Prostate gland (tissue), 2 donors: ENCODE measurements around the gene SRRM4. TPM values are rescaled to one million over a fixed set of nuclear protein-coding genes. Genes with fewer than 3 reads are reported as not detected.

Source experiments
- DNase-seq: peaks from one replicate; pipeline ENCODE4 v3.0.0-alpha.2; 2019; ENCODE audit warnings: low spot score
- H3K27ac ChIP-seq, 2 donors: fragments of 200-600 bp; sonication (generic); 2 replicates each; pipeline ENCODE4 v1.5.1; 2017 to 2019
- H3K27me3 ChIP-seq: fragments of 200-600 bp; sonication (generic); replicated peaks from 2 replicates; pipeline ENCODE4 v1.5.1; 2019; ENCODE audit not compliant: insufficient read depth
- H3K36me3 ChIP-seq, 2 donors: fragments of 200-600 bp; sonication (generic); 1 replicate in 1 of 2; 2 replicates in 1 of 2; pipeline versions ENCODE4 v1.5.1 to v1.8.1; 2017 to 2019
- H3K4me1 ChIP-seq: fragments of 200-600 bp; sonication (generic); replicated peaks from 2 replicates; pipeline ENCODE4 v1.5.1; 2019
- H3K4me3 ChIP-seq, 2 donors: fragments of 200-600 bp; sonication (generic); 2 replicates each; pipeline ENCODE4 v1.5.1; 2017 to 2019
- H3K9me3 ChIP-seq: fragments of 200-600 bp; sonication (generic); 2 replicates; pipeline ENCODE4 v1.5.1; 2017
- POLR2A ChIP-seq: fragments of 450-650 bp; IDR thresholded peaks from one replicate; pipeline ENCODE4 v1.6.1; 2016; ENCODE audit warnings: antibody characterized with exemption, mild to moderate bottlenecking
- POLR2AphosphoS5 ChIP-seq: sonication (generic); formaldehyde crosslinking; IDR thresholded peaks from one replicate; pipeline ENCODE4 v1.6.1; 2017; ENCODE audit warnings: antibody characterized with exemption
- WGBS: methylation state at CpG from one replicate; pipeline ENCODE4 v1.1.5; 2018; 5-methylcytosine and 5-hydroxymethylcytosine counted together
- intact Hi-C: fragments of 100-400 bp; cut with DNase I; formaldehyde crosslinking; loops from one replicate; pipeline ENCODE4 v1.14.2; 2022
- total RNA-seq, 2 donors: library from RNA; depleted of rRNA; stranded (reverse); fragments of >200 nt; gene quantifications; one replicate each; pipeline ENCODE4 v1.1.0, GENCODE V29; 2016
- TF ChIP-seq, protein P1 (sequence below), 4 experiments: fragments of 200-600 bp in 2 of 4; fragments of 450-650 bp in 2 of 4; sonication (generic) in 2 of 4; IDR thresholded peaks; 1 replicate in 3 of 4; 2 replicates in 1 of 4; pipeline ENCODE4 v1.5.1; 2016 to 2019; ENCODE audit warnings: antibody characterized with exemption in 4 of 4, mild to moderate bottlenecking in 2 of 4, moderate library complexity in 2 of 4

SRRM4 gene
- total RNA-seq, 2 donors from 2014 or later, result 0.05 to 0.11 TPM

DNA sequence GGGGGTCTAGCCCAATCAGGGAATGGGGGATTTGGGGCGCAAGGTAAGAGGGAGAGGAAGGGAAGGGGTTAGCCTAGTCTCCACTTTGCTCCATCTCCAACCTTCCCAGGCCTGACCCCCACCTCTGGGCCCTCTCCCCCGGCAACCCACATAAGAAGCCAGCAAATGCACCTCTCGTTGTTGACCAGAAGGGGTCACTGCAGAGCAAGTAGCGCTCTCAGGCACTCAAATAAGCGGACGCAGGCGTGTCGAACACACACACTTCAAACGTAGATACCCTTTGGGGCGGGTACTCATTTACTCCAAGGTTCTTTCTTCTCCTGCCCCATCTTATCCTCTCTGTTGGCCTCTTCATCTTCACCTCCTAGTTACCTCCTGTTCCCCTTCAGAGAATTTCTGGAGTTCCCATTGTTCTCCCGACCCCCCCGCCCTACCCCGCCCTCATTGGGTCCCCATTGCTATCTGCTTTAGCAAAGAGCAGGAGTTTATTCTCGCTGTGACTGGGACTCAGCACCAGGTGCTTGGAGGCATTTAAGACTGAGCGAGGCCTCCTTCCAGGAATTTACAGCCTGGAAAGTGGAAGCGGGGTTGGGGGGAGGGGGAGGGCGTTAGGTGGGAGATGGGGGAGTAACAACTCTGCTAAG lies 1.5 kb upstream of the SRRM4 start:
- TF ChIP-seq, protein P1, sequence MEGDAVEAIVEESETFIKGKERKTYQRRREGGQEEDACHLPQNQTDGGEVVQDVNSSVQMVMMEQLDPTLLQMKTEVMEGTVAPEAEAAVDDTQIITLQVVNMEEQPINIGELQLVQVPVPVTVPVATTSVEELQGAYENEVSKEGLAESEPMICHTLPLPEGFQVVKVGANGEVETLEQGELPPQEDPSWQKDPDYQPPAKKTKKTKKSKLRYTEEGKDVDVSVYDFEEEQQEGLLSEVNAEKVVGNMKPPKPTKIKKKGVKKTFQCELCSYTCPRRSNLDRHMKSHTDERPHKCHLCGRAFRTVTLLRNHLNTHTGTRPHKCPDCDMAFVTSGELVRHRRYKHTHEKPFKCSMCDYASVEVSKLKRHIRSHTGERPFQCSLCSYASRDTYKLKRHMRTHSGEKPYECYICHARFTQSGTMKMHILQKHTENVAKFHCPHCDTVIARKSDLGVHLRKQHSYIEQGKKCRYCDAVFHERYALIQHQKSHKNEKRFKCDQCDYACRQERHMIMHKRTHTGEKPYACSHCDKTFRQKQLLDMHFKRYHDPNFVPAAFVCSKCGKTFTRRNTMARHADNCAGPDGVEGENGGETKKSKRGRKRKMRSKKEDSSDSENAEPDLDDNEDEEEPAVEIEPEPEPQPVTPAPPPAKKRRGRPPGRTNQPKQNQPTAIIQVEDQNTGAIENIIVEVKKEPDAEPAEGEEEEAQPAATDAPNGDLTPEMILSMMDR (IDR thresholded peaks at IDR 0.05), result peak in 3 of 4 experiments; percentile 45 to 66 (median 55)
- TF ChIP-seq POLR2AphosphoS5, result no peak
- peak; percentile 16 for DNase-seq
- H3K4me3 ChIP-seq, result no peak overlapping the region

DNA sequence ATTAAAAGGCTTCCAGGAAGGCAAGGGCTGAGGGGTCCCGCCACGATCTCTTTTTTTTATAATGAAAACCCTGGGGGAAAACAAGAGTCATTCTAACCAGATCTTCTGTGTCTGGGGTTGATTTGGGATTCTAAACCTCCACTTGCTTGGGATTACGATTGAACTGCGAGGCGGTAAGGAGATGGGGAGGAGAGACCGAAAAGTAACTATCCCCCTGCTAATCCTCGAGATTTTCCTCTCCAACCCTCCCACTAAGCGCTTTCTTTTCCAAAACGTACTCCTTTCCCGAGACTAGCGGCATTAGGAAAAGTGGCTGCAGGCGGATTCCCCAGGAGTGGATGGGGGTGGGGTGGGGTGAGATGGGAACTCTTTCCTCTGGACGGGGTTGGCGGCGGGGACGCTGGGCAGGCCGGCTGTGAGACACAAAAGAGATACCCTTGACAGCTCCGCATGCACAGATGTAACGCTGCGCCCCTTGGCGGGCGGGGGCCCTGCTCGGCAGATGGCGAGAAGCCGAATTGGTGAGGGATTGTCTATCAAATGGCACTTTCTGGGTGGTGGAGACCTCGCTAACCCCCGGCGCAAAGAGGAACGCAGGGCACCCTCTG lies 830 bp upstream of the SRRM4 start:
- no peak overlapping the region for H3K27ac ChIP-seq
- H3K9me3 ChIP-seq, result no peaks in the 10 kb centered on the region
- under 1% methylated on average over 29 of the region's 29 CpGs for WGBS
- intact Hi-C loops, result loop anchor here (10.0 kb wide), 1 partner anchor 434 kb away; no protein-coding TSS in a partner anchor
- H3K27me3 ChIP-seq, result peaks cover 14% of the 10 kb centered on the region
- no peak for DNase-seq
- no peaks in the 10 kb centered on the region for H3K36me3 ChIP-seq
- H3K4me3 ChIP-seq, result no peak overlapping the region
- H3K4me1 ChIP-seq, result no peaks in the 10 kb centered on the region
- no peak for TF ChIP-seq POLR2AphosphoS5
- TF ChIP-seq, protein P1 (IDR thresholded peaks at IDR 0.05), result no peak

More for the DNA sequence above, 1.5 kb upstream of the SRRM4 start:
- WGBS, result 3% methylated on average over 17 of the region's 17 CpGs
- Histone ChIP-seq H3K27ac (no peak overlapping the region), H3K27me3 (peaks cover 14% of the 10 kb centered on the region), H3K36me3 (no peaks in the 10 kb centered on the region), H3K4me1 (no peaks in the 10 kb centered on the region), H3K9me3 (no peaks in the 10 kb centered on the region)
- intact Hi-C loops, result loop anchor here (10.0 kb wide), 1 partner anchor 435 kb away; no protein-coding TSS in a partner anchor

DNA sequence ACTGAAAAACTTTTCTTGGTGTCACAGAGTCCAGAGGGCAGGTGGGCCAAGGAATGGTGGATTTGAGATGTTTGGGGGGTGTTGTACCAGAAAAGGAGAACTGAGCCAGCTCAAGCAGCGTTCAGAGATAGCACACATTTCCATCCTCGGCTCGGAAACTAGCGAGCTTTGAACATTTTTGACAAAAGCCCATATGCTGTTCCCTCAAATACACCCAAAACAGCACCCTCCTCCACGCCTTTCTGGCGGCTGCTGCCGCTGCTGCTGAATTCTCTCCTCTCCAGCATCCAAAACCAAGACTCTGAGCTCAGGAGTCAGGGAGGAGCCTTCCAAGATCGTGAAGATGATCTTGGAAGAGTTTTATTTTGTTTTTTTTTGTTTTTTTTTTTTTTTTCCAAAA lies 961 bp downstream of the SRRM4 start:
- no peak overlapping the region for H3K4me3 ChIP-seq
- DNase-seq, result no peak
- 11% methylated on average over 8 of the region's 8 CpGs for WGBS
- no peaks in the 10 kb centered on the region for H3K9me3 ChIP-seq
- no peaks in the 10 kb centered on the region for H3K4me1 ChIP-seq
- peaks cover 11% of the 10 kb centered on the region for H3K27me3 ChIP-seq
- intact Hi-C loops, result loop anchor here (10.0 kb wide), 1 partner anchor 432 kb away; no protein-coding TSS in a partner anchor
- no peak for TF ChIP-seq POLR2AphosphoS5
- TF ChIP-seq POLR2A, result no peak
- TF ChIP-seq, protein P1 (IDR thresholded peaks at IDR 0.05), result no peak
- H3K27ac ChIP-seq, result no peak overlapping the region
- H3K36me3 ChIP-seq, result no peaks in the 10 kb centered on the region

DNA sequence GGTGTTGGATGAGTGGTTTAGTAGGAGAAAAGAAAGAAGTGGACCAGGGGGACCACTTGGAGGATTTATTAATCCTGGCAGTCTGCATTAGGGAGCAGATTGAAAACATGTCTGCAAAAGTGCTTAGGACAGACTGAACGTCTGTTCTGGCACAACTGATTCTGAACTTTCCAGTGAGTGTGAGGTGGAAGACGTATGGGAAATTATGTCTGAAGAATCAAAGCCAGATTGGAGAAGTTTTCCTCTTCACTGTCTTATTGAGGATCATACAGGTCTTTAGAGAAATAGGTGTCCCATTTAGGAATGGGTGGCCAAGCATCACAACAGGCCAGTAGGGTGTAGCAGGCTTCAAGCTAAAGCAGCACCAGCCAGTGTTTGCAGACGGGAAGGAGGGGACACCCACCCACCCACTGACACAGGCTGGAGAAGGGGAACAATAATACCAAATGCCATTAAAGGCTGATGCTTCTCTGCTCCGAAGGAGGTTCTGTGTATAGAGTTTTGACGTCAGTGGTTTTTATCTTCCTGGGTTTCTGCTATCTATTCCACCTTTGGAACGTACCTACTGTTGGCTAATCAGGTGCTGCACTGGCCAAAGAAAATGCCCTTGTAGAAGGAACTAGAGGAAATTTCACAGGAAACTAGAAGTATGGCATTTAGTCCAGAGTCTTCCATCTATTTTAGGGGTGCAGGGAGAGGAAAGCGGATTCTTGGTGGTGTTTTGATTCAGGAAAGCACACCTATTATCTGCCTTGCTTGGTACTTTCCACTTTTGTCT lies 1.8 kb downstream of the SRRM4 start:
- 46% methylated on average over 7 of the region's 7 CpGs for WGBS
- H3K4me3 ChIP-seq, result no peak overlapping the region
- H3K27me3 ChIP-seq, result peaks cover 11% of the 10 kb centered on the region
- no peaks in the 10 kb centered on the region for H3K36me3 ChIP-seq
- H3K4me1 ChIP-seq, result no peaks in the 10 kb centered on the region
- no peaks in the 10 kb centered on the region for H3K9me3 ChIP-seq
- intact Hi-C loops, result loop anchor here (10.0 kb wide), 1 partner anchor 432 kb away; no protein-coding TSS in a partner anchor
- no peak overlapping the region for H3K27ac ChIP-seq
- no peak for DNase-seq
- no peak for TF ChIP-seq POLR2A
- TF ChIP-seq, protein P1 (IDR thresholded peaks at IDR 0.05), result no peak
- no peak for TF ChIP-seq POLR2AphosphoS5
